GM19397 (cell line): ENCODE data around the gene SGSM1.
"Not testable (repeated sequence)": the region's sequence is repeated elsewhere in the genome, so short reads cannot be mapped to it uniquely, and the experiment has no call there.

Experiments
- ATAC-seq: cut with Tn5 transposase; IDR thresholded peaks from one replicate; pipeline ENCODE4 v1.9.1; 2021; ENCODE audit warnings: mild to moderate bottlenecking, moderate library complexity; ENCODE audit not compliant: unreplicated experiment

Gene SGSM1

GRCh38 chr22:24834845-24835570 is 29.0 kb downstream of the SGSM1 start:
- no peak for ATAC-seq

- ATAC-seq: no peak
Observed at GRCh38 chr22:24836282-24836681, 30.3 kb downstream of the SGSM1 start.

- ATAC-seq: not testable (repeated sequence)
Observed at GRCh38 chr22:24837517-24837916, 31.5 kb downstream of the SGSM1 start.

- no peak for ATAC-seq
Observed at GRCh38 chr22:24841261-24841660, 35.2 kb downstream of the SGSM1 start.

GRCh38 chr22:24843048-24843447 is 37.0 kb downstream of the SGSM1 start:
- no peak for ATAC-seq

GRCh38 chr22:24845041-24845898 is 39.3 kb downstream of the SGSM1 start:
- ATAC-seq: no peak

GRCh38 chr22:24847490-24847889 is 41.5 kb downstream of the SGSM1 start:
- ATAC-seq: no peak

- ATAC-seq: no peak
Observed at GRCh38 chr22:24848559-24849168, 42.7 kb downstream of the SGSM1 start.

GRCh38 chr22:24855794-24856193 is 49.8 kb downstream of the SGSM1 start:
- no peak for ATAC-seq

- ATAC-seq: no peak
Observed at GRCh38 chr22:24857576-24857975, 51.6 kb downstream of the SGSM1 start.

- no peak for ATAC-seq
Observed at GRCh38 chr22:24859587-24859986, 53.6 kb downstream of the SGSM1 start.

GRCh38 chr22:24865508-24865907 is 59.5 kb downstream of the SGSM1 start:
- ATAC-seq: no peak

- ATAC-seq: no peak
Observed at GRCh38 chr22:24867323-24868022, 61.5 kb downstream of the SGSM1 start.

GRCh38 chr22:24868979-24869378 is 63.0 kb downstream of the SGSM1 start:
- ATAC-seq: no peak

GRCh38 chr22:24871611-24872205 is 65.7 kb downstream of the SGSM1 start:
- no peak for ATAC-seq

- no peak for ATAC-seq
Observed at GRCh38 chr22:24873226-24873625, 67.2 kb downstream of the SGSM1 start.

- no peak for ATAC-seq
Observed at GRCh38 chr22:24875862-24876506, 70.0 kb downstream of the SGSM1 start.

- no peak for ATAC-seq
Observed at GRCh38 chr22:24876700-24877099, 70.7 kb downstream of the SGSM1 start.

- no peak for ATAC-seq
Observed at GRCh38 chr22:24878969-24879368, 73.0 kb downstream of the SGSM1 start.

- no peak for ATAC-seq
Observed at GRCh38 chr22:24883432-24883831, 77.4 kb downstream of the SGSM1 start.
